HTR-8/SVneo (cell line): ENCODE measurements around the gene DSC3.
"Not testable (repeated sequence)": the region's sequence is repeated elsewhere in the genome, so short reads cannot be mapped to it uniquely, and the experiment has no call there.

Experiments
- DNase-seq: peaks from one replicate; pipeline ENCODE4 v3.0.0; 2011; ENCODE audit warnings: low spot score, mixed read lengths; ENCODE audit not compliant: insufficient read length
- FAIRE-seq: peaks from 2 replicates; lab custom pipeline; 2011; peaks lifted over from hg19 to GRCh38; lab: Jason Lieb, UNC

Gene DSC3

DNA sequence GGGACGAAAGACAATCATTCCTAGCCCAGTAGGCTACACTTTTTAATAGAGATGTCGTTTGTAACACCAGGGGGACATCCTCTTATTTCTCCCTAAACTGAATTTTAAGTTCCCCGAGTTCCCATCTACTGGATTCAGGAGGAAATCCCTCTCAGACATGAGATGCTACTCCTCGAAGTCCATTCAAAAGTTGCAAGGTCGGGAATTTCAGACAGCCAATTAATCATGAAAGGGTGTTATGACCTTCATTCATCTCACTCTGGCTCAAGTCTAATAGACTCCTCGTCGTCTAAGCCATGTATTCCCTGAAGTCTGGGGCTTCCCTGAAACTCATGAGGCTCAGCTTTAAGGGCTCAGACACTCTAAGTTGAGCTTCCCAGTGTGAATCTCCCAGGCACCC, 1.2 kb upstream of the DSC3 start:
- FAIRE-seq = no peak

DNA sequence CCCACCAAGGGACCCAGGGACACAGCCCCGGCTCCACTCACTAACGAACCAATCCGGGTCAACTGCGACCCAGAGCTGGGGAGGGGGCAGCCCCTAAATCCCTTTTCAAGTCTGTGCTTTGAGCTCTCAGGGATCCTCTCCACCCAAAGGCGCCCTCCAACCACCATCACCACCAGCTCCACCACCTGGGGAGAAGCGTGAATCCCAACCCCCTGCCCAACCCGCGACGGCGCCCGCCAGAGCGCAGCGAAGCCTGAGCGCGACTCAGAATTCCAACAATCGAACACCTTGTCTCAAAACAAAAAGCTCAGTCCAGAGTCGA, 497 bp downstream of the DSC3 start:
- DNase-seq = no peak

More for the DNA sequence above, 1.2 kb upstream of the DSC3 start:
- DNase-seq = no peak

DNA sequence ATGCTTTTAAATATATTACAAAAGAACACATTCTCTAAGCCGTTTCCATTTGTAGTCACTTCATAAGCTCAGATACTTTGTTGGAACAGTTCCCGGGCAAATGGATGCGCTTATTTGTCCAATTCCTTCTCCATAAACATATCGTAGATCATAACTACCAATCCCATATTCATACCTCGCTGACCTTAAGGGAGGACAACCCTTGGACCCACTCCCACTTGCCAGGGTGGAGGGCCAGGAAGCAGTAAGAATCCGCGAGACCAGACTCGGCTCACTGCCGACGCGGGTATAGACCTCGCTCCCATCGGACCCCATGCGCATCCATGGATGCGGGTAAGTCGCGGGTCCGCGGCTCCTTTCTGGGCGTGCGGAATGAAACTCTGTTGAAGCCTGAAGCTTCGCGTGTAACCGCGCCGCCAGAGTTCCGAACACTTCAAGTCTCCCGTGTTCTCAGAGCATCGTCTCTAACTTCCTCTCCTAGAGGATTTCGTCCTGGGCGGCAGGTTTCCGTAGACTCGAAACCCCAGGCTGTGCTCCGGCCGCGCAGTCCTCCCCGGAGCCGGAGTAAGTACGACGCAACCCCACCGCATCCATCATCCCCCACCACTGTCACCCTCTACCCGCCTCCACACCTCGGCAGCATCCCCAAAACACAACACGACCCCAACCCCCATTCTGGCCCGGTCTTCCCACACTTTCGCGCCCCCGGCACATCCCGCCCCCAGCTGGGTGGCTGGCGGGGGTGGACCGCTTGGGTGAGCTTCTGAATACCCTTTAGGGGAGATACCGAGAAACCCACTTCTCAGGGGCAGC, 1.1 kb downstream of the DSC3 start:
- DNase-seq (no peak), FAIRE-seq (no peak)

More for the DNA sequence above, 497 bp downstream of the DSC3 start:
- no peak for FAIRE-seq

DNA sequence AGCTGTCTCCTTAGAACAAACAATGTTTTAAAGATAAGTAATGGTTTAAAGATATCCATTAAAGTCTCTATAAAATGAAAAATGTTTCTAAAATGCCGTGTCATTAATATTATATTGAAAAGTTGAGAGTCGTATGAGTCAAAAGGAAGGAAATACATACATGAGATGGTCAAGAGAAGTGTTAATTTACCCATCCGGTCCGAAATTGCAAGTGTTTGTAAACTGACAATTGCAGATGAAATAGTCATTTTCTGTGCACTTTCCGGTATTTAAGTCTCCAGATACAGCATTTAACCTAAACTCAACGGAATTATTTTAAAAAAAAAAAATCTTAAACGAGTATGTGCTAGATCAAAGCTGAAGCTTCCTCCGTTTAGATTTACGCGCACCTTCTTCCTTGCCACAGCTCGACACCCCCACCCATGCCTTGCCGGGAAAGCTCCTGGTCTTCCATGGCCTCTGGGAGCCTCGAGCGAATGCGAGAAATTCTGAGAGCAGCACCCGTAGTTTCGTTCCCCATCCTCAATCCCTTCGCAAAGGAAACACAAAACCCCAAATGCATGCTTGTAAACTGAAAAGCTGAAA, 1.8 kb downstream of the DSC3 start:
- DNase-seq (no peak), FAIRE-seq (no peak)

DNA sequence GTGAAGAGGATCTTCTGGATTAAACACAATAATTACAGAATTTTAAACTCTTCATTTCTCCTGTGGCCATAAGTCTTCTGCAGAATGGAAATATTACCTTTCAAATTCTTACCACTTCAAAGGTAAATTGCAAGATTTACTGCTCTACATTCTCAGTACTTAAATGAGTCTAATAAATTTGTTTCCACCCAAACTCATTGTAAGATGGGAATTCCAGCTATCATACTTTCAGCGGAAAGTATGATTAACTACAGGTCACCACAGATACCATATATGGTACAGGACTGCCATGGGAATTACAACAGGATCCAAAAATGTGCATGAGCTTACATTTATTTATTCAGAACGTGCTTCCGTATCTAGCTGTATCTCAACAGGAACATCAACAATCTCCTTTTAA, 3.1 kb downstream of the DSC3 start:
- FAIRE-seq = no peak
- peak; percentile 14 for DNase-seq

DNA sequence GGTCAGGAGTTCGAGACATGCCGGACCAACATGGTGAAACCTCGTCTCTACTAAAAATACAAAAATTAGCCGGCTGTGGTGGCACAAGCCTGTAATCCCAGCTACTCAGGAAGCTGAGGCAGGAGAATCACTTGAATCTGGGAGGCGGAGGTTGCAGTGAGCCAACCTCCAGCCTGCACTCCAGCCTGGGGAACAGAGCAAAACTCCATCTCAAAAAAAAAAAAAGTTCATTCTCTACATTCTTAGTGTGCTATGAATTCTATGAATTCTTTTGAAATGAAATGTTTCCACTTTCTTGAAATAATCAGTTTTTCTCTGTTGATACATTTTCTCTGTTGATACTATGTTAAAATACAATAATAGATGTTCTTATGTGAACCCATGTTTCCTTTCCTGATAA, 4.9 kb downstream of the DSC3 start:
- not testable (repeated sequence) for FAIRE-seq, DNase-seq

DNA sequence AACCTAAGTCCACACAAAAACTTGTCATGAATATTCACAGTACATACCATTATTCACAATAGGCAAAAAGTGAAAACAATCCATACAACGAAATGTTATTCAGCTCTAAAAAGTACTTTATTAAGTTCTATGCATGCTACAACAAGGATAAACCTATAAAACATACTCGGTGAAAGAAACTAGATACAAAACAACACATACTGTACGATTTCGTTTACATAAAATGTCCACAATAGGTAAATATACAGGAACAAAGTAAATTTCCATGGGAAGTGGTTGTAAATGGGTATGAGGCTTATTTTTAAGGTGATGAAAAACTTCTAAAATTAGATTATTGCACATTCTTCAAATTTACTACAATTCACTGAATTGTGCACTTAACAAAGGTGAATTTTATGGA, 8.0 kb downstream of the DSC3 start:
- FAIRE-seq (no peak), DNase-seq (no peak)

DNA sequence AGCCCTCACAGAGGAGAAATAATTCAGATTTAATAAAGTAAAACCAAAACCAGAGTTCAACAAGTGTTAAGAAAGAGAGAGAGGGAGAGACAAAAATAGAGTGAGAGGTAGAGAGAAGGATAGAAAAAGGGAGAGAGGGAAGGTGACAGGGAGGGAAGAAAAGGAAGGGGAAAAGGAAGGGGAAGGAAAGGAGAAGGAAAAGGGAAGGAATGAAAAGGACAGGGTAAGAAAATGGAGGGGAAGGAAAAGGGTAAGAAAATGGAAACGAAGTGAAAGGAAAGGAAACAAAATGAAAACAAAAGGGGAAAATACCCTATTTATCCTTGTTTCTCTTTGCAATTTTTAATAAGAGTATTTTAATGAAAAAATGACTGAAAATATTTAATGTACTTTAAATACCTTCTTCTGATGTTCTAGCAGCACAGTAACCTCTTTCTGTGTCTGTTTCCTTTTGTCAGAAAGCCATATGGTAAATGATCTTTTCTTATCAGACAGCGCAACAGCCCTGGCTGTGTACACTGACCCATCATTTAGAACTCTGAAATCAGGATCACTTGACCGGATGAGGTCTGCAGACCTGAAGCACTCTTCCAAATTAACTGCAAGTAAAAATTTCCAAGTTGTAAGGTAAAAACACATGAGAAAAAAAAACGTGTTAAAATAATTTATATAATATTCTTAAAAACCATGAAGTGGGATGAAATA, 11.8 kb downstream of the DSC3 start:
- DNase-seq (no peak), FAIRE-seq (no peak)

DNA sequence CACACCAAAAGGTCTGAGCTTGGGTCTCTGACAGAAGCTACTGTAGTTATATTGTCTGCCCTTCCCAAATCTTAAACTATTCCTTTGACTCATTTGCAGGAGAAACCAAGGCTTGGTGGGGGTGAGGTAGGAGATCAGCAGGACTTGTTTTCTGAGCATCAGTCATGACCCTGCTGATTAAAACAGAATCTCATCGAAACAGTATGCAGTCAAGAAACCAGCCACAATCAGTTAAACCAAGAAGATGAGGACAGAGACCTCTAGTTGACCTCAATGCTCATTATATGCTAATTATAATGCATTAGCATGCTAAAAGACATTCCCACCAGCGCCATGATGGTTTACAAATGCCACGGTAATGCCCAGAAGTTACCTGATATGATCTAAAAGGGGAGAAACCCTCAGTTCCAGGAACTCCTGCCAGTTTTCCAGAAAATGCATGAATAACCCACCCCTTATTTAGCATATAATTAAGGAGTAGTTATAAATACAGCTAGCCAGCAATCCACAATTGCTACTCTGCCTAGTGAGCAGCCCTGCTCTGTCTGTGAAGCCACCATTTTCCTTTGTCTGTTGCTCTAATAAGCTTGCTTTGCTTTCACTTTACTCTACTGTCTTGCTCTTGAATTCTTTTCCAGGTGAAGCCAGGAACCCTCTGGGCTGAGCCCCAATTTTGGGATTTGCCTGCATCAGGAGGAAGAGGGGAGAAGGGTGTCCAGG, 26.7 kb downstream of the DSC3 start:
- no peak for FAIRE-seq

DNA sequence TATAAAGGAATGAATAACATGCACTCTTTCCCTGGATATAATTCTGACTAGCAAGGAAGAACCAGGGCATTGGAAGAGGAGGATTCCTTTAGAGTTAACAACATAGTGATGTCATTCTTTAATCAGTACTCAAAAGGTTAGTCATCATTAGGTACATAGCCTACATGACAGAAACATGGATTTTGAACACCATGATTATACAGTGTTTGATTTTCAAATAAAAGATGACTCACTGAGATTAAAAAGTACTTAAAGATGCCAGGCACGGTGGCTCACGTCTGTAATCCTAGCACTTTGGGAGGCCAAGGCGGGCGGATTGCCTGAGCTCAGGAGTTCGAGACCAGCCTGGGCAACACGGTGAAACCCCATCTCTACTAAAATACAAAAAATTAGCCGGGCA, 31.1 kb downstream of the DSC3 start:
- peak; percentile 32 for DNase-seq
- not testable (repeated sequence) for FAIRE-seq

More for the DNA sequence above, 26.7 kb downstream of the DSC3 start:
- no peak for DNase-seq

DNA sequence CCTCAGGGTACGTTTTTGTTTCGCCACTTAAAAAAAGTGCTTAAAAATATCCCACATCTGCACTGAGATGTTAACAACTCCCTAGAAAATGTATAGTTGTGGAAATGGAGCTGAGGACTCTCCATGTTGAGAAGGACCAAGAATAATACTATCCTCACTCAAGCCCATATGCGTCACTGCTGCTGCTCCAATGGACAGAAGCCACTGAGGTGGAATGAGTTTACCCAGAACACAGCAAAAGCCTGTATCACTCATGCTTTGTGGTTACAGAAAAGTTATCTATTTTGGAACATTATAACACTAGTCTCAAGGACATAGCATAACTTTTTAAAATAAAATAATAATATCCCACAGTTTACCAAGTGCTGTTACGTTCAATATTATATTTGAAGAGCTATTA, 31.9 kb downstream of the DSC3 start:
- FAIRE-seq (no peak), DNase-seq (no peak)

DNA sequence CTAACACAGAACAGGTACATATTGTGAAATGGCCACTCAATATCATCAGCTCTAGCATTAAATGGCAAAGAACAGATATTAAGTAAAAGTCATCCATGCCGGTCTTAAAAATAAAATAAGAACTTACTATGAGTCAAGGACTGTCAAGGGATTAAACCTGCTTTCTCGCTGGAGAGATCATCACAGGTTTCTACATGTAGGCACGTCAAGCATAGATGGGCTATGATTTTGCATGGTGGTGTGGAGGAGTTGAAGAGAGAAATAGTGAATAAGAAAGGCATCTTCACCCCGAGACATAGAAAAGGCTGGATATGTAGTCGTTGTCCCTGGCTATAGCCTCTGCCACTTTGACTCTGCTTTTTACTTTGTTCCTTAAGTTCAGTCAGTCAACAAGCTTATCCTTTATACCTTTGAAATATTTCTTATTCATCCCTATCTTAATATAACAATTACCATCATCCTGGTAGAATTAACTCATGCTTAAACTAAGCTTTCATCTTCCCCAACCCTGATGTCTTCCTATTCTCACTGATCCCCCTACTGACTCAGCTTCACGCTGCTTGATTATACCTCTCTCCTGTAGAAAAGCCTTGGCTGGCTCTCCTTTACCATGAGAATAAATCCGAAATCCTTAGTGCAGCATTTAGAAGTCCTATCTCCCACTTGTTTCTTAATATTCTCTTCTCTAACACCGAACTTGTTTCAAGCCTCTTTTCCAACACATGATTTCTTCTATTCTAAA, 42.5 kb downstream of the DSC3 start:
- no peak for DNase-seq
- no peak for FAIRE-seq

DNA sequence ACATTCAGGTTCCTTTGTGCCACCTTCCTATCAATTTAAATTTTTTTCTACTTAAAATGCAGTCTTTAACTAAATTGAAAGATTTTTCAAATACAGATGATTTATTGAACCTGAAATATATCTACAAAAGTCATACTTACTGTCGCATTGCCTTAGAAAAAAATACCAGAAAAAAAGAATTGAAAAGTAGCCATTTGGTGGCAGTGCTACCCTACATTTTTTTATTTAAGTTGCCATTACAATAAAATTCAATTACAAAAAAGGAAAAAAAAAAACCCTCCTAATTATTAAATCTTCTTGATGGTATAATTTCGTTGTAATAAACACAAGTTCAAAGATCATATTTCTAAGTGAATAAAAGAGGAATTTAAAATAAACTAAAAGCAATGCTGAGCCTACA, 43.4 kb downstream of the DSC3 start:
- no peak for FAIRE-seq
- no peak for DNase-seq

DNA sequence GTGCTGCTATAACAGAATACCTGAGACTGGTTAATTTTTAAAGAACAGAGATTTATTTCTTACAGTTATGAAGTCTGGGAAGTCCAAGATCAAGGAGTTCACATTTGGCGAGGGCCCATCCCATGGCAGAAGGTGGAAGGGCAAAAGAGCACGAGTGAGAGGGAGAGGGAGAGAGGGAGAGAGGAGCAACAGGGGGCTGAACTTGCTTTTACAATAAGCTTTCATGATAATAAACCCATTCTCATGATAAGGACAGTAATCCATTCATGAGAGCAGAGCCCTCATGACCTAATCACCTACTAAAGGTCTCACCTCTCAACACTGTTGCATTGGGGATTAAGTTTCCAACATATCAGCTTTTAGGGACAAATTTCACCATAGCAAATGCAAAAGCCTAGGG, 45.3 kb downstream of the DSC3 start:
- DNase-seq (no peak), FAIRE-seq (no peak)

DNA sequence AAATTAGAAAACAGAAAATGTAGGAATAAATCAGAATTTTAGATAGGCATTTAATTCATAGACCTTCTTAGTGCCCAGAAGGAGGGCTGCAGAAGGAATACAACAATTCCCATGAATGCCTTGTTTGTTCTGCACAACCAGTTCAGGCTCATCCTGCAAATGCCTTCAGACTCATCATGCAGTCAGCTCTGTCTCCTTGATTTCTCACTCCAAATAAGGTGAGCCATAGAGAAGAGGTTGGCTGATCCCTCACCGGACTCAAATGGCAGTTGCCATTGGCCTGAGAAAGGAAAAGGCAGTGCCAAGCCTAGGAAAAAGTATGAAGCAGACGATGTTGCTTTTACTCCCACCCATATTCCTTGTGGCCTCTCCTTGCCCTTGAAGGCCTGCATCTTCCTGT, 50.3 kb downstream of the DSC3 start:
- FAIRE-seq (no peak), DNase-seq (no peak)

DNA sequence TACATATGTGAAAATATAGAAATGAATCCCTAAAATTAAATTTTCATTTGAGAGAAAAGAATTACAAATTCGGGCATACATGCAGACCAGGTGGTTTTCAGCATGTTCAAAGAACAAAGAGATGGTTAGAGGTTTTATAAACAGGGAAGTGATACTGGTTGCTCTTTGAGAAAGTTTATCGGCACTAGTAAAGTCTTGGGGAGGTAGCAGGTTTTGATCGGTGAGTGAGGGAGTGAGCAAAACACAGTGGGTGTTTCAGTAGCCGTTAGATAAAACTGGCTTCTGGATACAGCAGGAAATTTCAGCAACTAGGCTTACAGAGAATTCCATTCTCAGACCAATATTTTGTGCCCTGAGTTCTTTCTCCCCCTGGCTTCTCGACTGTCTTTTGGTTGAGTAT, 51.1 kb downstream of the DSC3 start:
- DNase-seq = no peak
- FAIRE-seq = no peak

DNA sequence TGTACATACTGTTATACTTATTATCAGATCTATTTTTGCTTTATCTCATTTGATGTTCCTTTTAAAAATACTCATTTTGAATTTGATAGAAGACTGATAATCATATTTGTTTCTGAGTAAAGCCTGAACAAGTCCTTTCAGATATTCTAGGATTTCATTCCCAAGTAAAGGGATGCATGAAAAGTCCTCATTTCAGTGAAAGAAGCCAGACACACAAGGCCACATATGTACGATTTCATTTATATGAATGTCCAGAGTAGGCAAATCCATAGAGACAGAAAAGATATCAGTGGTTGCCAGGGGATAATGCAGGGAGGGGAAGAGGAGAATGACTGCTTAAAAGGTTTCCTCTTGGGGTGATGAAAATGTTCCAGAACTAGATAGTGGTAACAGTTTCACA, 53.4 kb downstream of the DSC3 start:
- FAIRE-seq (no peak), DNase-seq (no peak)

DNA sequence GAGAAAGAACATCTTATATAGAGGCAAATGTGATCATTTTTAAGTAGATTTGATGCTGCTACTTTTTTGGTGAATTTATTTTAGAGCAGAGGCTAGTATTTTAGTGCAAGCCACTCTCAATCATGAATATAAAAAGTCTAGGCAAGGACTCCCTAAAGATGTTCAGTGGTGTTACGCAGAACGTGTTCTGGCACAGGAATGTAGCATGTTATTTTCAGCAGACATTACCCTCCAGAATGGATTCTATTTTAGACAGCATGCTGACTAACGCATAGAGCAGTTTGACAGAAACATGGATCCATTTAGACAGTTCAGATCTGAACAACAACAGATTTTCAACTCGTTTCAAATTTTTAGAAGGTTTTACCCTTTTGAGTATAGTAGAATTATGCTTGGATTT, 54.1 kb downstream of the DSC3 start:
- FAIRE-seq (no peak), DNase-seq (no peak)

DNA sequence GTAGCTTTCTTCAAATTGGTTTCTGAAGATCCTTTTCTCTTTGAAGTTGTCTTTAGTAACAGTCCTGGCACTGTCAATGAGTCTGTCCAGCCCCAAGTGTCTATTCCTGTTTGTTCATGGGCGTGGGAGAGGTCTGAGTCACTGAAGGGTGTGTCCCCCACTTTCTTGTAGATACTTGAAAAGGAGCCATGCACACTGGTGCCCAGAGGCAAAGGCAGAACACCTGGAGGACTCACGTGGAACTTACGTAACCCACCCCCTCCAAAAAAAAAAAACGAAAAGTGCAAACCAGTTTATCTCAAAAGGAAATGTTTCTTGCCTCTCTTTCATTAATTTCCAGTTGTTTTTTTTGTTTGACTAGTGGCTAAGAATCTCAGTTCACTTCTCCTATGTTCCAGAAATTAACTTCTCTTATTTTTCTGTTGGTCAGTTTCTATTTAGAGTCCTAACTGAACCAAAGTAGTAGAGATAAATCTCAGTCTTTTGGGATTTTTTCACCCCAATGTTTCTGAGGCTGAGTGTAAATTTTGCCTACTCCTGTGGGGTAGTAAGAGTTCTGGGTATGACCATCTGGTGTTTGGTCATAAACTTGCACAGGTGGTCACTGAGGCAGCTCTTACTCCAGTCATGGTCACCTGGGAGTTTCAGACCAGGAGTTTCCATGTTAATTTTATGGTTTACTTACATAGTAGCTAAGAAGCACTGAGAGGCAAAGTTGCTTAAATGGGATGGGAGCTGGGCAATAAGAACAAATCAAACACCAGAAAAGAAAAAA, 54.9 kb downstream of the DSC3 start:
- no peak for FAIRE-seq
- no peak for DNase-seq
